ENCODE results near the gene ELP2.

DNA sequence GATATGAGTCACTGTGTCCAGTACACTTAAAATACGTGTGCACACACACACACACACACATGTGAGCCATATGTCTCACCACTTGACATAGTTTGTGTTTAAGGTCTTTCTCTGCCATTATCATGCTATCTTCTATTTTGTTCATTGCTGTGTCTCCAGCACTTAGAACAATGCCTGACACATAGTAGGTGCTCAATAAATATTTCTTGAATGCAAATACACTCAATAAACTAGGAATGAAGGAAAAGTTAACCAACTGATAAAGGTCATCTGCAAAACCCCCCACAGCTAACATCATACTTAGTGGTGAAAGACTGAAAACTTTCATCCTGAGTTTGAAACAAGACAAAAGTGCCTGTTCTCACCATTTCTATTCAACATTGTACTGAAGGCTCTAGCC is 62.0 kb downstream of the ELP2 start:
- TF ChIP-seq, protein P1, sequence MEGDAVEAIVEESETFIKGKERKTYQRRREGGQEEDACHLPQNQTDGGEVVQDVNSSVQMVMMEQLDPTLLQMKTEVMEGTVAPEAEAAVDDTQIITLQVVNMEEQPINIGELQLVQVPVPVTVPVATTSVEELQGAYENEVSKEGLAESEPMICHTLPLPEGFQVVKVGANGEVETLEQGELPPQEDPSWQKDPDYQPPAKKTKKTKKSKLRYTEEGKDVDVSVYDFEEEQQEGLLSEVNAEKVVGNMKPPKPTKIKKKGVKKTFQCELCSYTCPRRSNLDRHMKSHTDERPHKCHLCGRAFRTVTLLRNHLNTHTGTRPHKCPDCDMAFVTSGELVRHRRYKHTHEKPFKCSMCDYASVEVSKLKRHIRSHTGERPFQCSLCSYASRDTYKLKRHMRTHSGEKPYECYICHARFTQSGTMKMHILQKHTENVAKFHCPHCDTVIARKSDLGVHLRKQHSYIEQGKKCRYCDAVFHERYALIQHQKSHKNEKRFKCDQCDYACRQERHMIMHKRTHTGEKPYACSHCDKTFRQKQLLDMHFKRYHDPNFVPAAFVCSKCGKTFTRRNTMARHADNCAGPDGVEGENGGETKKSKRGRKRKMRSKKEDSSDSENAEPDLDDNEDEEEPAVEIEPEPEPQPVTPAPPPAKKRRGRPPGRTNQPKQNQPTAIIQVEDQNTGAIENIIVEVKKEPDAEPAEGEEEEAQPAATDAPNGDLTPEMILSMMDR (conservative IDR thresholded peaks at IDR 0.05; ENCODE audit: low read depth, low read length): no peak
- TF ChIP-seq EZH2 (IDR thresholded peaks at IDR 0.05; ENCODE audit: borderline replicate concordance, low read depth, low read length, poor library complexity, severe bottlenecking): no peak

Measured in A673 (cell line).